Uterus (tissue), 2 donors: Measurements from ENCODE around the gene MICALL1.

Experiments
- CTCF ChIP-seq, 4 experiments: fragments of 200-600 bp in 2 of 4; fragments of 450-650 bp in 2 of 4; sonication (generic) in 2 of 4; IDR thresholded peaks; one replicate each; pipeline ENCODE4 v1.5.1; 2016 to 2019; ENCODE audit warnings: antibody characterized with exemption in 4 of 4, mild to moderate bottlenecking in 2 of 4, moderate library complexity in 1 of 4
- POLR2A ChIP-seq, 2 donors: fragments of 450-650 bp; IDR thresholded peaks; one replicate each; pipeline ENCODE4 v1.6.1; 2016; ENCODE audit warnings: antibody characterized with exemption in 2 of 2, mild to moderate bottlenecking in 1 of 2, moderate library complexity in 1 of 2

DNA sequence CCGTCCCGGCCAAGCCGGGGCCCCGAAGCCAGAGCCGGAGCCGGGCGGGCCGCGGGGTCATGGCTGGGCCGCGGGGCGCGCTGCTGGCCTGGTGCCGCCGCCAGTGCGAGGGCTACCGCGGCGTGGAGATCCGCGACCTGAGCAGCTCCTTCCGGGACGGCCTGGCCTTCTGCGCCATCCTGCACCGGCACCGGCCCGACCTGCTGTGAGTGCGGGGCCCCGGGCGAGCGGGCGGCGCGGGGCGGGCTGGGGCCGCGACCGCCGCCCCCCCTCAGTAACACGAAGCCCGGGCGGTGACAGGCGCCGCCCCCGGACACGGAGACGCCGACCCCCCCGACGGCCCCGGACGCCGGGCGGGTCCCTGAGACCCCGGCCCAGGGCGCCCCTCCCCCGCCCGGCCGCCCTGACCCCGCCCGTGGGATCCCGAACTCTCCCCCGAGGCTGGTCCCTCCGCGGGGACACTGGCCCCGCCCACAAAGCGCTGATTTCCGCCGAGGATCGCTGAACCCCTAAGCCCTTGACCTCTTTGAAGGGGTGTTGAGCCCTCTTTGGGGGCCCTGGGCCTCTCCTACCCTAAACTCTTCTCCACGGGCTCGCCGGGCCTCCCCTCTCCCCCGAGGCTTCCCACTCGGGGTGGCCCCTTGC is 389 bp downstream of the MICALL1 start:
- TF ChIP-seq CTCF (IDR thresholded peaks at IDR 0.05) = no peak
- TF ChIP-seq POLR2A (IDR thresholded peaks at IDR 0.05) = no peak
